ENCODE results near the gene TTC21A.
A peak's percentile ranks its signal among the peaks of the same experiment; 100 is the strongest.
"Not testable (repeated sequence)": the region's sequence is repeated elsewhere in the genome, so short reads cannot be mapped to it uniquely, and the experiment has no call there.

TTC21A gene

GRCh38 chr3:39158148-39158715, 50.8 kb downstream of the TTC21A start:
- no peak for DNase-seq

GRCh38 chr3:39164414-39164813, 56.9 kb downstream of the TTC21A start:
- DNase-seq: no peak

GRCh38 chr3:39165518-39165917, 58.0 kb downstream of the TTC21A start:
- no peak for DNase-seq

- no peak for DNase-seq
These were observed 58.7 kb downstream of the TTC21A start for GRCh38 chr3:39166134-39166710.

- DNase-seq: no peak
These were observed 59.6 kb downstream of the TTC21A start for GRCh38 chr3:39166932-39167532.

- no peak for DNase-seq
These were observed 60.8 kb downstream of the TTC21A start for GRCh38 chr3:39168156-39168780.

- DNase-seq: no peak
These were observed 62.2 kb downstream of the TTC21A start for GRCh38 chr3:39169712-39170111.

- DNase-seq: no peak
These were observed 63.0 kb downstream of the TTC21A start for GRCh38 chr3:39170461-39170860.

GRCh38 chr3:39170877-39171276, 63.4 kb downstream of the TTC21A start:
- not testable (repeated sequence) for DNase-seq

- no peak for DNase-seq
These were observed 64.4 kb downstream of the TTC21A start for GRCh38 chr3:39171860-39172259.

GRCh38 chr3:39173318-39174125, 66.0 kb downstream of the TTC21A start:
- DNase-seq: no peak

GRCh38 chr3:39176025-39176714, 68.7 kb downstream of the TTC21A start:
- no peak for DNase-seq

GRCh38 chr3:39177708-39178332, 70.3 kb downstream of the TTC21A start:
- DNase-seq: peak; percentile 10

- DNase-seq: no peak
These were observed 71.1 kb downstream of the TTC21A start for GRCh38 chr3:39178553-39178952.

- no peak for DNase-seq
These were observed 72.7 kb downstream of the TTC21A start for GRCh38 chr3:39180183-39180545.

- DNase-seq: no peak
These were observed 73.3 kb downstream of the TTC21A start for GRCh38 chr3:39180546-39181346.

- DNase-seq: no peak
These were observed 74.2 kb downstream of the TTC21A start for GRCh38 chr3:39181408-39182335.

- no peak for DNase-seq
These were observed 76.0 kb downstream of the TTC21A start for GRCh38 chr3:39183211-39184080.

Measured in KG1 (cell line).